Central memory CD8-positive, alpha-beta T cell (primary cell): ENCODE measurements around the gene NMNAT2.

Source experiments
- ATAC-seq: fragments of 150-1000 bp; cut with Tn5 transposase; replicated peaks from 2 replicates; pipeline ENCODE4 v1.10.0; 2022; ENCODE audit warnings: mild to moderate bottlenecking, moderate FRiP score, moderate number of reproducible peaks; ENCODE audit not compliant: poor library complexity, severe bottlenecking; ENCODE audit errors: extremely low read depth
- DNase-seq, 2 donors: peaks; one replicate each; pipeline ENCODE4 v3.0.0; 2021; ENCODE audit warnings: low spot score in 2 of 2
- H3K27ac Mint-ChIP-seq: one replicate; pipeline ENCODE4 v1.8.0; 2022; ENCODE audit warnings: low read depth, mild to moderate bottlenecking, moderate library complexity, mixed read lengths
- H3K27me3 Mint-ChIP-seq: one replicate; pipeline ENCODE4 v1.8.0; 2022; ENCODE audit warnings: mixed read lengths
- H3K36me3 Mint-ChIP-seq: one replicate; pipeline ENCODE4 v1.8.0; 2022; ENCODE audit warnings: mild to moderate bottlenecking, moderate library complexity, mixed read lengths; ENCODE audit not compliant: insufficient read depth
- H3K4me1 Mint-ChIP-seq: one replicate; pipeline ENCODE4 v1.8.0; 2022; ENCODE audit warnings: mixed read lengths
- H3K4me3 Mint-ChIP-seq: one replicate; pipeline ENCODE4 v1.8.0; 2022; ENCODE audit warnings: mild to moderate bottlenecking, moderate library complexity, mixed read lengths
- H3K9me3 Mint-ChIP-seq: one replicate; pipeline ENCODE4 v1.8.0; 2022; ENCODE audit warnings: mixed read lengths

Gene NMNAT2

DNA sequence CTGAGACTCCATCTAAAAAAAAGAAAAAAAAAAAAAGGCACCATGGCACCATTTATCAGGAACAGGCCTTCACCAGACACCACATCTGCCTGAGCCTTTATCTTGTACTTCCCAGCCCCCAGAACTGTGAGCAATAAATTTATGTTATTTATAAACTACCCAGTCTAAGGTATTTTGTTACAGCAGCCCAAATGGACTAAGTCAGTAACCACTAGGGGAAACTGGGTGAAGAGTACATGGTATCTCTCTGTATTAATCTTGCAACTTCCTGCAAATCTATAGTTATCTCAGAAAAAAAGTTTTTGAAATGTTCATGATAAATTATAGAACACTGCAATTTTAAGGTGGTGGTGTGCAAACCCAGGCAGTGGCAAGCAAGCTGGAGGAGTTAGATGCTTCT, 117.8 kb downstream of the NMNAT2 start:
- Mint-ChIP-seq H3K9me3 (no peaks in the 10 kb centered on the region), H3K27ac (no peak overlapping the region), H3K4me1 (no peaks in the 10 kb centered on the region), H3K27me3 (peaks cover 36% of the 10 kb centered on the region), H3K36me3 (no peaks in the 10 kb centered on the region), H3K4me3 (no peak overlapping the region)
- DNase-seq (no peak), ATAC-seq (no peak)

DNA sequence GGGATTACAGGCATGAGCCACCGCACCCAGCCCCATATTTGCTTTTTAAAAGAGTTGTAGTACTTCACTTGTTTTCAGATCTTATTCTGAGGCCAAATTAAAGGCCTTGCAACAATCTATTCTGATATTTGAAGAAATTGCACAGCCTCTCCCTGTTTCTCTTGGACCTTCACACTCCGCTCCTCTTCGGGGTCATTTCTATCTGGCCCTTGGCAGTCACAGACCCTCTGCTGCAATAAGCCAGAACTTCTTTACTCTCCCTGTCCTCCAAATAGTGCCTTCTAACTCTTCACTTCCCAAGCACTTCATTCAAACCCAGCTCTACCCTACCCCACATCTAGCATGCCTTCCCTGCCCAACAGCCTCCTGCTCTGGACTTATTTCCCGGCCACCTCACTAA, 121.4 kb downstream of the NMNAT2 start:
- DNase-seq (no peak), ATAC-seq (no peak)

DNA sequence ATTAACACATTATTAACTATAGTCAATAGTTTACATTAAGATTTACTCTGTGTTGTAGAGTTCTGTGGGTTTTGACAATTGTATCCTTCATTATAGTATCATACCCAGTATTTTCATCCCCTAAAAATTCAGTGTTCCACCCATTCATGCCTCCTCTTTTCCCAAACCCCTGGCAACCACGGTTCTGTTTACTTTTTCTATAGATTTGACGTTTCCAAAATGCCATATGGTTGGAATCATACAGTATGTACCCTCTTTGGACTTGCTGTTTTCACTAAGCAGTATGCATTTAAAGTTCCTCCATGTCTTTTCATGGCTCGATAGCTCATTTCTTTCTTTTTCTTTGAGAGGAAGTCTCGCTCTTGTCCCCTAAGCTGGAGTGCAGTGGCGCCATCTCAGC, 122.7 kb downstream of the NMNAT2 start:
- no peak overlapping the region for H3K4me3 Mint-ChIP-seq
- no peaks in the 10 kb centered on the region for H3K9me3 Mint-ChIP-seq
- no peaks in the 10 kb centered on the region for H3K36me3 Mint-ChIP-seq
- H3K27me3 Mint-ChIP-seq: peaks cover 43% of the 10 kb centered on the region
- no peak overlapping the region for H3K27ac Mint-ChIP-seq
- H3K4me1 Mint-ChIP-seq: no peaks in the 10 kb centered on the region
- ATAC-seq: no peak
- DNase-seq: no peak

More for the DNA sequence above, 121.4 kb downstream of the NMNAT2 start:
- Mint-ChIP-seq H3K27me3 (peaks cover 42% of the 10 kb centered on the region), H3K27ac (no peak overlapping the region), H3K9me3 (no peaks in the 10 kb centered on the region), H3K36me3 (no peaks in the 10 kb centered on the region), H3K4me1 (no peaks in the 10 kb centered on the region), H3K4me3 (no peak overlapping the region)

- H3K27ac Mint-ChIP-seq: no peak overlapping the region
- DNase-seq: no peak
- no peaks in the 10 kb centered on the region for H3K9me3 Mint-ChIP-seq
- H3K27me3 Mint-ChIP-seq: peaks cover 43% of the 10 kb centered on the region
- no peaks in the 10 kb centered on the region for H3K36me3 Mint-ChIP-seq
- no peaks in the 10 kb centered on the region for H3K4me1 Mint-ChIP-seq
- no peak for ATAC-seq
- no peak overlapping the region for H3K4me3 Mint-ChIP-seq
These were observed 124.3 kb downstream of the NMNAT2 start for GRCh38 chr1:183293876-183294275.

DNA sequence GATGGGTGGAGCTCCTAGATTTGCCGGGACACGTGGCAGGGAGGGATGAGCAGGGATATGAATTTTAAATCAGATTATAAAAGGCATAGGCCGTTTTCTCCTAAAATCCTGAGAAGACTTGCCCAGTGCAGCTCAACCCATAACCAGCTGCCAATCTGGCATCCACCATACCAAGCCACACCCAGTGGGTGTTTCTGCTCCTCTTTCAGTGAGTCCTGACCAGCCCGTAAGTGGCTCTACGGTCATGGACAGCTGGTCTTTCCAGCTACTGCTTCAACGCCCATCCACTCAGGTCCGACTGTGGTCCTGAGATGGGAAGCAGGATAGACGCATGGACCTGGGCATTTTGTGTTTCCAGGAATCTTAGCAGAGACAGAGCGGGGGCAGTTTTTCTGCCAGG, 124.9 kb downstream of the NMNAT2 start:
- no peaks in the 10 kb centered on the region for H3K36me3 Mint-ChIP-seq
- H3K4me3 Mint-ChIP-seq: no peak overlapping the region
- H3K27me3 Mint-ChIP-seq: peaks cover 37% of the 10 kb centered on the region
- no peak overlapping the region for H3K27ac Mint-ChIP-seq
- H3K9me3 Mint-ChIP-seq: no peaks in the 10 kb centered on the region
- ATAC-seq: no peak
- DNase-seq: no peak
- H3K4me1 Mint-ChIP-seq: no peaks in the 10 kb centered on the region

- H3K9me3 Mint-ChIP-seq: no peaks in the 10 kb centered on the region
- no peaks in the 10 kb centered on the region for H3K36me3 Mint-ChIP-seq
- no peaks in the 10 kb centered on the region for H3K4me1 Mint-ChIP-seq
- no peak overlapping the region for H3K4me3 Mint-ChIP-seq
- DNase-seq (no peak), ATAC-seq (no peak)
- peaks cover 24% of the 10 kb centered on the region for H3K27me3 Mint-ChIP-seq
- H3K27ac Mint-ChIP-seq: no peak overlapping the region
These were observed 126.2 kb downstream of the NMNAT2 start for GRCh38 chr1:183291802-183292514.

GRCh38 chr1:183291216-183291762, 126.9 kb downstream of the NMNAT2 start:
- no peak for ATAC-seq
- Mint-ChIP-seq H3K4me3 (no peak overlapping the region), H3K4me1 (no peaks in the 10 kb centered on the region), H3K36me3 (no peaks in the 10 kb centered on the region), H3K27me3 (peaks cover 18% of the 10 kb centered on the region), H3K9me3 (no peaks in the 10 kb centered on the region), H3K27ac (no peak overlapping the region)
- no peak for DNase-seq

DNA sequence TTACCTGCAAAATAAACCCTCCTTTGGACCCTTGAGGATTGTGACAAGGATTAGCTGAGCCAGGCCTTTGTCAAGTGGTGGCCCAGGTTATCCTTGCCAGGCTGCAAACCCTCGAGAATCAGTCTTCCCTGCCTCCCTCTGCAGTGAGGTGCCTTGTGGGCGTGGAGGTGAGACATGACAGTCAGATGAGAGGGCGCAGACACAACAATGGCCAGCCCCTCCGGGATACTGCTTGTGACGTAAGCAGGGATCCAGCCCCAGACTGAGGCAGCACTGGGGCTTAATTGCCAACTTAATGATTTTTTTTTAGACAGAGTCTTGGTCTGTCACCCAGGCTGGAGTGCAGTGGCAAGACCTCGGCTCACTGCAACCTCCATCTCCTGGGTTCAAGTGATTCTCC, 127.6 kb downstream of the NMNAT2 start:
- H3K4me1 Mint-ChIP-seq: no peaks in the 10 kb centered on the region
- ATAC-seq: no peak
- H3K27ac Mint-ChIP-seq: no peak overlapping the region
- H3K4me3 Mint-ChIP-seq: no peak overlapping the region
- DNase-seq: no peak
- no peaks in the 10 kb centered on the region for H3K36me3 Mint-ChIP-seq
- peaks cover 18% of the 10 kb centered on the region for H3K27me3 Mint-ChIP-seq
- no peaks in the 10 kb centered on the region for H3K9me3 Mint-ChIP-seq

DNA sequence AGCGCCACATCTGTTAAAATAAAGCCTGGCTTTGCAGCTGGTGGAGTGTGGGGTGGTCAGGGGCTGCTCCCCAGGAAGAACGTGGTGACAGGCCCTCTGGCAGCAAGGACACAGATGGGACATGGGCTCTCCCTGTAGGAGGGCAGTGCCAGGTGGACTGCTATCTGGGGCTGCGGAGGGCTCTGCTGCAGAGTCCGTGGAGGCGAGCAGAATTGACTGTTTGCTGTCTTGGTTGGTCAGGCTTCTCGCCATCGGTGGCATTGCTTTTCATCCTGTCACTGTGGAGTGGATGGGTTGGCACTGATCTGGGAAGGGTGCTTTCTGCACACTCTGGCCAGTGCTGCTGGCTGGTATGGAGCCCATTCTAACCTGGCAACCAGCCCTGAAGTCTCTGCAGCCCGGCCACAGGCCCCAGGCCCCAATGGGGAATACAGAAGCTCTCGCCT, 129.1 kb downstream of the NMNAT2 start:
- peaks cover 33% of the 10 kb centered on the region for H3K27me3 Mint-ChIP-seq

DNA sequence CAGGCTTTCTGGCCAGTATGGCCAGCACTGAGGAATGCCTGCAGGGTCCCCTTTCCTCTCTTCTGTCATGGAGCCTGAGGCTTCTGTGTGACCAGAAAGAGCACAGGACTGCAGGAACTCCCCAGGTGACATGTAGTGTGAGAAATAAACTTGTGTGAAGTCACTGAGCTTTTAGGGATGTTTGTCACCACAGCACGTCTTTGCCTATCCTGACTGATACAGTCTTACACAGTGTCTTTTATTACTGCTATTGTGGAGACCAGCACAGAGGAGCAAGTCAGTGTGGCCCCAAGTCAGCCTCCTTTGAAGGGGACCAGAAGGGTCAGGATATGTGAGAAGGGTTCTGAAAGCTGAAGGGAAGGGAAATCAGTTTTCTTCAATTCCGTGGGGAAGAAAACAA, 129.6 kb downstream of the NMNAT2 start:
- Mint-ChIP-seq H3K4me3 (no peak overlapping the region), H3K36me3 (no peaks in the 10 kb centered on the region), H3K9me3 (no peaks in the 10 kb centered on the region), H3K27me3 (peaks cover 38% of the 10 kb centered on the region), H3K4me1 (no peaks in the 10 kb centered on the region), H3K27ac (no peak overlapping the region)
- no peak for DNase-seq
- ATAC-seq: no peak

More for the DNA sequence above, 129.1 kb downstream of the NMNAT2 start:
- H3K36me3 Mint-ChIP-seq: no peaks in the 10 kb centered on the region
- no peak overlapping the region for H3K27ac Mint-ChIP-seq
- H3K9me3 Mint-ChIP-seq: no peaks in the 10 kb centered on the region
- no peak for DNase-seq
- ATAC-seq: no peak
- H3K4me1 Mint-ChIP-seq: no peaks in the 10 kb centered on the region
- no peak overlapping the region for H3K4me3 Mint-ChIP-seq

DNA sequence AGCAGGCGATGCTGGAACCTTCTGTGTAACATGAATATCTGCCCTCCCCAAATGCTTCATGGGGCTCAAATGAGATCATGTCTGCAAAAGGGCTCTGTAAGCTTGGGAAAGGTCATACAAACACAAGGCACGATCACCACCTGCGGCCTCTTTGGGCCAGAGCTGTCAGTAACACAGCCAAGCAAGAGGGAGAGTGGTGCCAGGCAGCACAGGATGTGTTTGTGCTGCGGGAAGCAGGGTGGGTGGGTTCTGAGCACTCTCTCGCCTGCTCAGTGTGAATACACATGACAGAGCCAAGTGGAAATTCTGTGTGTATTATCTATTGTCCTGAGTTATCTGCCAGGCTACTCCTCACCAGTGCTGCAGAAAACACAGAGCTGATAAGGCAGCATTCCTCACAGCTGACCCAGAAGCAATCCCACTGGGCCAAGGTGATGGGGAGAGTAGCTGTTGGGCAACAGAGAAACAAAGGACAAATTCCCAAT, 130.9 kb downstream of the NMNAT2 start:
- H3K27me3 Mint-ChIP-seq: peaks cover 40% of the 10 kb centered on the region
- ATAC-seq (no peak), DNase-seq (no peak)
- H3K9me3 Mint-ChIP-seq: no peaks in the 10 kb centered on the region
- no peaks in the 10 kb centered on the region for H3K4me1 Mint-ChIP-seq
- H3K27ac Mint-ChIP-seq: no peak overlapping the region
- H3K36me3 Mint-ChIP-seq: no peaks in the 10 kb centered on the region
- no peak overlapping the region for H3K4me3 Mint-ChIP-seq

- Mint-ChIP-seq H3K4me1 (no peaks in the 10 kb centered on the region), H3K36me3 (no peaks in the 10 kb centered on the region), H3K4me3 (no peak overlapping the region), H3K27me3 (peaks cover 41% of the 10 kb centered on the region), H3K27ac (no peak overlapping the region), H3K9me3 (no peaks in the 10 kb centered on the region)
- ATAC-seq (no peak), DNase-seq (no peak)
These were observed 132.4 kb downstream of the NMNAT2 start for GRCh38 chr1:183285746-183286145.

DNA sequence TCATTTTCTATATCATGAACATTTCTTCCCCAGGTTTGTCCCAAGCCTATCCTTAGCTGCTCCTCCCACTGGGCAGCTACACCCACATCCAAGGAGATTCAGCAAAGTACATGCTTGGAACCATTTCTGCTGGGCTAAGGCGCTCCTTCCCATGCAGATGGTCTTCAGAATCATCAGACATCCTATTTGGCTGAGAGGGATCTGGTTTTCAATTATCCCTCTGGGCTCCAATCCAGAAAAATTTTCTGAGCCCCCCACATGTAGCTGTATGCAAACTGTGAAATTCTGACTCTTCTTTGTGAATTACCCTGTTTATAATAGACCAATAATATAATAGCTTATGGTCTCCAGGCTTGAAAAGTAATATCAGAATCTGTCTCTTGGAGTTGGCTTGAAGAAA, 132.9 kb downstream of the NMNAT2 start:
- H3K4me3 Mint-ChIP-seq: no peak overlapping the region

More for the DNA sequence above, 132.9 kb downstream of the NMNAT2 start:
- DNase-seq (no peak), ATAC-seq (no peak)
- Mint-ChIP-seq H3K36me3 (no peaks in the 10 kb centered on the region), H3K9me3 (no peaks in the 10 kb centered on the region), H3K4me1 (no peaks in the 10 kb centered on the region), H3K27me3 (peaks cover 41% of the 10 kb centered on the region), H3K27ac (no peak overlapping the region)
